Neural progenitor cell (in vitro differentiated cells): ENCODE results near the gene CBLC.

ENCODE experiments used
- CTCF ChIP-seq: fragments of 200-600 bp; sonication (generic); IDR thresholded peaks from 2 replicates; pipeline ENCODE4 v1.5.1; 2017; ENCODE audit warnings: antibody characterized with exemption, mild to moderate bottlenecking
- EZH2 ChIP-seq: fragments of 200-600 bp; sonication (generic); IDR thresholded peaks from 2 replicates; pipeline ENCODE4 v1.6.1; 2017; ENCODE audit warnings: antibody characterized with exemption, mild to moderate bottlenecking, moderate library complexity
- EZH2phosphoT487 ChIP-seq: fragments of 200-600 bp; sonication (generic); IDR thresholded peaks from 2 replicates; pipeline ENCODE4 v1.6.1; 2017; ENCODE audit warnings: antibody characterized with exemption

- TF ChIP-seq CTCF (no peak), EZH2phosphoT487 (no peak), EZH2 (no peak)
These were observed 29.1 kb upstream of the CBLC start, which contains the start of gene BCL3 for GRCh38 chr19:44748426-44749254.
